DMS79 (cell line): Measurements from ENCODE around the gene UBAP2L.
"Not testable (repeated sequence)": the region's sequence is repeated elsewhere in the genome, so short reads cannot be mapped to it uniquely, and the experiment has no call there.

Source experiments
- DNase-seq: peaks from one replicate; lab custom pipeline; 2025; lab: John Stamatoyannopoulos, UW

The UBAP2L gene

DNA sequence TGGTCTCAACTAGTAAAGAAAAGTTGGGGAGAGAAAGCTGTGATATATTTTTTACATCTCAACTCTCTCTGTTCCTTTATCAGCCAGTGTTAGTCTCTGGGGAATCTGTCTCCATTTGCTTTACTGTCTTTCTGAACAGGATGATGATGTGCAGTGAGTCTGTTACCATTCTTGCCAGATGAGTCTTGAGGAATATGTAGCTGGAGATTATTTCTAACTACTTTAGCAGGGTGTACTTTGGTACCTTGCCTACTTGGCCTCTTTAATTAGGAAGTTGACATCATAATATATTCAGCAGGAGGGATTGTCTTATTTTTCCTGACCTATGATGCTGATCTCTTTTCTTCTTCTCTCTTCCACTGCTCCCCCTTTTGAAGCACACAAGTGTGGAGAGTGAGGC is 35.9 kb downstream of the UBAP2L start:
- DNase-seq = no peak

DNA sequence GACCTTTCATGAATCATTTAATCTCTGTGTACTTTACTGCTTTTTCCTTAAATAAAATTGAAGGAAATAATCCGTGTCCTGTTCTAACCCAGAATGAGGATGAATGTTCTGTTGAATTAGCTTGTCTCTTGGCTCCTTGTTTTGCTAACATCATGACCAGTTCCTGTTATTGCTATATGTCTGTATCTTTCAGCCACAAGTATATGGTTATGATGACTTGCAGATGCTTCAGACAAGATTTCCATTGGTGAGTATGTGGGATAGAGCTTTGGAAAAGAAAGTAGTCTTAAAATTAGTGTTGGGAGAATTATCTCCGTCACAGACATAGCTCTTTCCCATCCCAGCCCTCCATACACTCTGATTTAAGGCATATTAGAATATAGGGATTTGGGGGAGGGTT is 38.0 kb downstream of the UBAP2L start:
- no peak for DNase-seq

DNA sequence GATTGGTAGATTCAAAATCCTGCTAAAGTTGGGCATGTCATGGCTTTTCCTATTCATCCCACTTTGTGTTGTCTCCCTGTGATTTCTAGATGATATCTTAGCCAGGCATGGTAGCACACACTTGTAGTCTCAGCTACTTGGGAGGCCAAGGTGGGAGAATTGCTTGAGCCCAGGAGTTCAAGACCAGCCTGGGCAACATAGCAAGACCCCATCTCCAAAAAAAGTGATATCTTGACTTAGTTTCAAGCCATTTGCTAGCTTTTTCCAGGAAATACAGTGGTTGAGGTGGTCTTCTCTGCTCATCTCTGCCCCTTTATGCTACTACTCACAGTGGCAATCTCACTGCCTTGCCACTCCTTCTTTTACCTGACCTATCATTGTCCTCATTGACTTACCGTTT is 39.4 kb downstream of the UBAP2L start:
- DNase-seq = no peak

DNA sequence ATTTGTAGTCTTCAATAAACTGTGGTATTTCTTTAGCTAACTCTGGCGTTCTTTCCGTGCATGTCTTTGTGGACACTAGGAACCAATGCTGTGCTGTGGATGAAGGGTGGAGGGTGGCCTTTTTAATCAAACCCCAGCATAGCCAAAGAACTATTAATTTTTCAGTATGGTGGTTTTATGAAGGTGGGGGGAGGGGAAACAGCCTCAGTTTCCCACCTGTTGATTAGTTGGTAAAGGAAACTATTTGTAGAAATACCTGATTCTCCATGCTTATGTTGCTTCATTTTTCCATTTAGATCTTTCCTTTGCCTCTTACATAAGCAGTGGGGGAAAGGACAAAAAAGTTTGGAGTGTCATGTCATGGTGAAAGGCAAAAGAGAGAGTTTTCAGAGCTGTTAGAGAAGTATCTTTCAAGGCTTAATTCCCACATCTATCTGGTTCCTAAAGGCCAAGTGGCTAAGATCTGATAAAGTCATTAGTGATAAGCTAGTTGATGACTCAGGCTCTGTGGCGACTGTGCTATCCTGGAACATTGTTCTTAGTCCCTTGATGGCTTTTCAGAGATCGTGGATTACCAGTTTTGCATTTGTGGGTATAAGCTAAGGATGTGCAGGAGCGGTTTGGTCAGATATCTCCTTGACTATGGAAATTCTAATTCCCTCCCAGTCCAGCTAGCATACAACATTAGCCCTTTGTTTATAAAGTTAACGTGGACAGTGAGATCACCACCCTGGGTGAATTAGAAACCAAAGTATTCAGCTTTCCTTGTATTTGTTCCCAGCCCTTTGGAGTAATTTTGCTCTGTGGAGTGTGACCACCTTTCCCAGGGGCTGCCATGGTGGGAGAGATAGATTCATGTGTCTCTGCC is 42.9 kb downstream of the UBAP2L start:
- DNase-seq = no peak

DNA sequence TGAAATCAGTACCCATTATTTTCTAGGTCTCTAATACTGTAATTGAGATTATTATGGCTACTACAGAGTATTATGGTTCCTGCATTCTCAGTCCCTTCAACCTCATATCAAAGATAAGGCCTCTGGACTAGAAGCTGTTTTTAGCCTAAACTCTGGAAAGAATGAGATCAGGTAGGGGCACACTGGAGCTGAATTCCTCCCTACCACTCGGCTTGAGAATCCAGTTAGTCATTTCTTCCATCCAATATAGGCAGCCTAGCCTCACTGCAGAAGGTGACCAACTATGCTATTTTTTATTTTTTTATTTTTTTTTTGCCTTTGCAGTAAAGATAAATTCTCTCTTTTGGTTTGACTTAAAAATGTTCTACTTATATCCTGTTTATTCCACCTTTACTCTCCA is 43.7 kb downstream of the UBAP2L start:
- DNase-seq = no peak

DNA sequence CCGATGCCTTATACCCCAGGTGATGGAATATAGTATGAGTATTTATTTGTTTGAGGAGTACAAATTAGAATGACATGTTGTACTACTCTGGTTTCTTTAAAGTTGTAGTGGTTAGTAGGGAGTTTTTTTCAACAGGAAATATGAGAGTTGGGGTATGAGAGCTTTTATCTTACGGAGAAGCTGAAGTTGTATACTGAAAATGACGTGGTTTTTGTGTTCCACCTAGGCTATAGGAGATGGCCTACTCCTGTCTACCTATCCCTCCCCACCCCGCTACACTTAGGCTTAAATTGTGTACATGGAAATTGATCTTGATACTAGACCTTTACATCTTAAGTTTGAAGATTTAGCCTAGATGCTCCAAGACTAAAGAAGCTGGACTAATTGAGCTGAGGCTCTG is 44.8 kb downstream of the UBAP2L start:
- no peak for DNase-seq

DNA sequence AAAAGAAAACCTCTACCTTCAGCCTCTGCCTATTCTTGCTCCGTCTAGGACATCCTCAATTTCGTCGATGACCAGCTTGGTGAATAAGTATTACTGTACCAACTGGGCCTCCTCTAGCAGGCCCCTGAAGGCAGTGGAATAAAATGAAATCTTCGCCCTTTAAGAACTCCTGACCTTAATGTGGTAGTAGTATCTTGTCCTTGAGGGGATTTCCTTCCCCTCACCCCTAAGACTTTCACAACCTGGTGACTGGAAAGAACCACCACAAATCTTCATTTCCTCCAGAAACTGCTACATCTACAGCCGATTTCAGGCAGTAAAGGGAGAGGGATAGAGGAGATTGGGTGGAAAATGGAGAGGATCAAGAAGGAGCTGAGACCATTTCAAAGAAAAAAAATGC is 50.1 kb downstream of the UBAP2L start:
- no peak for DNase-seq

DNA sequence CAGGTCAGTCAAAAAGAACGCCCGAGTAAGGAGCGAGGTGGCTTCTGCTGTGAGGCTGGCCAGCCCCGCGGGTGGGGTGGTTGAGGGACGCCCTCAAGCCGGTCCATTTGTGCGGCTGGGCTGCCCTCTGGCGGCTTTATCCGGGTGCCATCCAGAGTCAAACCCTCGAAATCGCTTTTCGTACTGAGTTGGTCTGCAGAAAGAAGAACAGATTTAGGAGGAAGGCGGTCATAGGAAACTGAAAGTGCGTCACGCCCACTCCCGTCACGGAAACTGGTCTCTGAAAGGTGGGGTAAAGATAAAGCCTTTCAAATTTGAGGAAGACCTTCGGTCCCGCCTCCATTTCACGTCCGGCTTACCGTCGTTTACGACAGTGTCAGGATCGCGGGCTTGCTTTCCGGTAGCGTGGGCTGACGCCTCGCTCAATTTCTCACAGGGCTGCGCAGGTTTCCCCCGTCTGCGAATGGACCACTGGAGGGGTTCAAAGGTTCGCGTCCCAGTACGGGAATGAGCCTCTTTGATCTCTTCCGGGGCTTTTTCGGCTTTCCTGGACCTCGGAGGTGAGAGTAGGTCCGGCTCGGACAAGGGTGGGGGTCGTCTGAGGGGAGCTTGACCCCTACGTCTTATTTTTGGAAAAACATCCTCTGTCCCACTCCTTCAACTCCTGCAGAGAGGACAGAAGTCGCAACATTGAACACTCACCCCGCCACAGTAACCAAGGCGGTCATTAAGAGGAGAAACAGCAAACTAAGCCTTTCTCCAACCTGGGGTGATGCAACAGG is 51.7 kb downstream of the UBAP2L start, which contains the start of gene HAX1:
HAX1 (plus strand) TSS at position 413 of the 782 bp plus-strand sequence; CDS start at position 508, 95 bp downstream.
- peak; percentile 89 for DNase-seq

DNA sequence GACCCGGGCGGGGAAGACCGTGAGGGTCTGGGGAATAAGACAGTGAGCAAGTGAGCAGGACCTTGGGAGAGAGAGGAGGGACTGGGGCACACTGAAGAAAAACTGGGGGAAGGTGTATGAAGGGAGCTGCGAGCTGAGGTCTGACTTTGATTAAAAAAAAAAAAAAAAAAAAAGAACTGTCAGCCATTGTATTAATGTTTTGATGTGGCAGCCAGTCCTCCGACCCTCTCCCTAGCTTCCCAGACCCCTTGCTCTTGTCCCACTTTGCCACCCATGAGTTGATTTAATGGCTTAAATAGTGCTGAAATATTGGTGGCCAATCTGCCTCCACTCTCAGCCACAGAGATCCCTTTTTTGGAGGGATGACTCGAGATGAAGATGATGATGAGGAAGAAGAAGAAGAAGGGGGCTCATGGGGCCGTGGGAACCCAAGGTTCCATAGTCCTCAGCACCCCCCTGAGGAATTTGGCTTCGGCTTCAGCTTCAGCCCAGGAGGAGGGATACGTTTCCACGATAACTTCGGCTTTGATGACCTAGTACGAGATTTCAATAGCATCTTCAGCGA is 52.3 kb downstream of the UBAP2L start:
- DNase-seq = no peak

DNA sequence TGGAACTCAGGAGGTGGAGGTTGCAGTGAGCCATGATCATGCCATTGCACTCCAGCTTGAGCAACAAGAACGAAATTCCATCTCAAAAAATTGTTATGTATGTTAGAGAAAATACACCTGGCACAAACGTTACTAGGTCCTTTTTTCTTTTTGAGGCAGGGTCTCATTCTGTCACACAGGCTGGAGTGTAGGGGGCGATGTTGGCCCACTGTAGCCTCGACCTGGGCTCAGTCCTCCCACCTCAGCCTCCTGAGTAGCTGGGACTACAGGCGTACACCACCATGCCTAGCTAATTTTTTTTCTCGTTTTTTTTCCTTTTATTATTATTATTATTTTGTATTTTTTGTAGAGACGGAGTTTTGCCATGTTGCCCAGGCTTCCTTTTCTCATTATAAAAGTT is 56.0 kb downstream of the UBAP2L start:
- no peak for DNase-seq

DNA sequence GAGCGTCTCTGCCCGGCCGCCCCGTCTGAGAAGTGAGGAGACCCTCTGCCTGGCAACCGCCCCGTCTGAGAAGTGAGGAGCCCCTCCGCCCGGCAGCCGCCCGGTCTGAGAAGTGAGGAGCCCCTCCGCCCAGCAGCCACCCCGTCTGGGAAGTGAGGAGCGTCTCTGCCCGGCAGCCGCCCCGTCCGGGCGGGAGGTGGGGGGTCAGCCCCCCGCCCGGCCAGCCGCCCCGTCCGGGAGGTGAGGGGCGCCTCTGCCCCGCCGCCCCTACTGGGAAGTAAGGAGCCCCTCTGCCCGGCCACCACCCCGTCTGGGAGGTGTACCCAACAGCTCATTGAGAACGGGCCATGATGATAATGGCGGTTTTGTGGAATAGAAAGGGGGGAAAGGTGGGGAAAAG is 66.8 kb downstream of the UBAP2L start:
- not testable (repeated sequence) for DNase-seq

DNA sequence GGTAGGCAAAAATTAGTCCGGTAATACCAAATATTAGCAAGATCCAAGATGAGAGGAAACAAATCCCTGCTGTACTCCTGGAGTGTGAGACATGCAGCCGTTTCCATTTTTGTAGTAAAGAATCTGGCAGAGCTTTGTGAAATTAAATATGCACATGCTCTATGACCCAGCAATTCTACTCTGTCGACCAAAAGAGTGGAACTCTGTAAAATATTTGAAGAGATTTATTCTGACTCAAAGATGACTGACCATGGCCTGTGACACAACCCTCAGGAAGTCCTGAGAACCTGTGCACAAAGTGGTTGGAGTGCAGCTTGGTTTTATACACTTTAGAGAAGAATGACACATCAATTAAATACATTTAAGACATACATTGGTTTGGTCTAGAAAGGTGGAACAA is 67.9 kb downstream of the UBAP2L start:
- DNase-seq = no peak

DNA sequence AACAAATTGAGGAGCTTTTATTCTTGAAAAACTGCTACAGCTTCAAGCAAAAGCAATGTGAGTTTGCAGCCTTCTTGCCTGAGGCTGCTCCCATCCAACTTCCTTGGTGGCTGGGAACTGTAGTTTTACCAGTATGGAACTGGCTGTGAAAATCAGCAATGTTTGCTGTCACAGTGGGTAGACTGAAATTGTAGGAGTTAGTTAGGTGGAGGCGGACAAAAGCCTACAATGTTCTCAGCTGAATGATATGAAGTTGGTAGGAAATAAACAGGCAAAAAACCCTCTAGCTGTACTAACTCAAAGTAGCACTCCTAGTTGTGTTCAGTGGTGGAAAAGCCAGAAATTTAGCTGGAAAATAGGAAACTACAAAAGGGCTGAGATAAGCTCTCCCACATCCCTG is 70.2 kb downstream of the UBAP2L start:
- no peak for DNase-seq

DNA sequence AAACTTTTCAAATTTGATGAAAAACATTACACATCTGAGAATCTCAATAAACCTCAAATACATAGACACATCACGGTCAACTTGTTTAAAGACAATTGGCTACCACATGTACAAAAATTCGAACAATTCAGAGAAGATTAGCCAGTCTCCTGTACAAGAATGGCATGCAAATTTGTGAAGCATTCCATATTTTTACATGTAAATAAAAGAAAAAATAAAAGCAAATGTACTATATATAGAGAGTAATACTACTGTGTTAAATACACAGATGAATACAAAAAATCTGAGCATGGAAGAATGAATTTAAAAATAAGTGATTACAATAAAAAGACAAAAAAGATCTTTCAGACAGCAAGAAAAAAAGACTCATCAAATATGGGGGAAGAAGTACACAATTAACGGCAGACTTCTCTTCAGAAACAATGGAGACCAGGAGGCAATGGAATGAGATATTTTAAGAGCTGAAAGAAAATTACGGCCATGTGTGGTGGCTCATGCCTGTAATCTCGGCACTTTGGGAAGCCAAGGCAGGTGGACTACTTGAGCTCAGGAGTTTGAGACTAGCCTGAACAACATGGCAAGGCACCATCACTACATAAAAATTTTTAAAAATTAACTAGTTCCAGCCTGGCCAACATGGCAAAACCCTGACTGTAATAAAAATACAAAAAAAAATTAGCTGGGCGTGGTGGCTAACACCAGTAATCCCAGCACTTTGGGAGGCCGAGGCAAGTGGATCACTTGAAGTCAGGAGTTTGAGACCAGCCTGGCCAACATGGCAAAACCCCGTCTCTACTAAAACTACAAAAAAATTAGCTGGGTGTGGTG is 74.9 kb downstream of the UBAP2L start:
- DNase-seq = no peak

DNA sequence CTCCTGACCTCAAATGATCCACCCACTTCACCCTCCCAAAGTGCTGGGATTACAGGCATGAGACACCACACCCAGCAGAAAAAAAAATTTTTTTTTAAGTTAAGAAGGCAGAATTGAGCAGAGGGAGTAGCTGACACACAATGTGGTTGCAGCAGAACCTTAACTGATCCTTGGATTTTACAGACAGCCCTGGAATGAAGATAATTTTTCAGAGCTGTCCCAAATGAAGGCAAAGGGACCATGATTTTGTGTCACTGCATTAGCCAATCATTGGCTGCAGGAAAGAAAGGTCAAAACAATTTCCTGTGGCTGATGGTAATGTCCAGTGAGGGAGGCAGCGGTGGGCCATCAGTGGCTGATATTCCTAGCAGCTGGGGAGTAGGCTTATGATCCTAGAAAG is 80.8 kb downstream of the UBAP2L start:
- no peak for DNase-seq

DNA sequence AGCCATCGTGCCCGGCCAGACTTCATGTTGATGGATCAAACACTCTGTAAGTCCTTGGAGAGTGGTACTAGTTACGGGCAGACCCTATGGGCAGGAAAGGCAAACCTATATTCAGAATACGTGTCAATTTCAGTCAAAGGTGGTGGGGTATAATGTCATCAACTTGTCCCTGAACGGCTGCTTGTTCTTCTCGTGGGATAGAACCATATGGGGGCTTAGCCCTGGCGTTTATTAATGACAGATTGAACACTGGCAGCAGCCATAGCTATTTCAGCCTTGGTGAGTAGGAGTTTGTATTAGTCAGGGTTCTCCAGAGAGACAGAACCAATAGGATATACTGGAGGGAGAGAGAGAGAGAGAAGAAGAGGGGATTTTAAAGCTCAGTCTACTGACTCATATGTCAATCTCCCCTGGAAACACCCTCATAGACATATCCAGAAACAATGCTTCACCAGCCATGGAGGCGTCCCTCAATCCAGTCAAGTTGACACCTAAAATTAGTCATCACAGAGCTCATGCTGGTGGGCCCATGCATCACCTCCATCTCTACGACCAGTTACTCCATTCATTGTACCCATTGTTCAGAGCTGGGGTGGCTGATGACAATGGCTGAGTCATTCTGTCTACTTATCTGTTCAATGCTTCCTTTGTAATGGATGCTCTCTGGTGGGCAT is 84.0 kb downstream of the UBAP2L start:
- DNase-seq = no peak

DNA sequence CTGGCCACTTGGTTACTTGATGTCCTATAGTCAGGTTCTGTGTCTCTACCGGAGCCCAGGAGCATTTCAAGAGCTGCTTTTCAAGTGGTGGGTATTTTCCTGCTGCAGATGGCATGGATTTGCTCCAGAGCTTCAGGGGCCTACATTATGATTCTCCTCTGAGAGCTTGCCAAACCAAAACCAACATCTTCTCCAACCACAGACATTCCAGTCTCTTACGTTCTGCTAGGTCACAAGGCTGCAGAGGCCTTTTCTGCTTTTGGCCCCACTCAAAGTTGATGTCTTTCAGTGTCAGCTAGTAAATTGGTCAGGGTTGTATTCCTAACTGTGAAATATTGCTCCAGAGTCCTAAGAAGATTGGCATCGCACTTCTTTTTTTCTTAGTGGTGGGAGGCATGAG is 85.4 kb downstream of the UBAP2L start:
- no peak for DNase-seq

DNA sequence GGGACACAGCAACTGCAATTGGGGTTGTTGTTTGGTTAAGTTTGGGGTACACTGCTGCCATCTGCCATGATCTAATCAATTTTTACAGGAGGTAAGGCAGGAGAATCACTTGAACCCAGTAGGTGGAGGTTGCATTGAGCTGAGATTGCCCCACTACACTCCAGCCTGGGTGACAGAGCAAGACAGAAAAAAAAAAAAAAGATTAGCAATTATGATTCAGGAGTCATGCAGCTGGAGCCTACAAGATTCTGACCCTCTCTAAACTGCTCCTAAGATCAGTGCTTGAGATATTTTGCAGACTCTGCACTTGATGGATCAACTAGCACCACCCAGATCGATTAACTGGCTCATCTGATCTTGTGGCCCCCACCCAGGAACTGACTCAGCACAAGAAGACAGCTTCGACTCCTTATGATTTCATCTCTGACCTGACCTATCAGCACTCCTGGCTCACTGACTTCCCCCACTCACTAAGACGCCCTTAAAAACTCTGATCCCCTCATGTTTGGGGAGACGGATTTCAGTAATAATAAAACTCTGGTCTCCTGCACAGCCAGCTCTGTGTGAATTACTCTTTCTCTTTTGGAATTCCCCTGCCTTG is 87.0 kb downstream of the UBAP2L start:
- not testable (repeated sequence) for DNase-seq

DNA sequence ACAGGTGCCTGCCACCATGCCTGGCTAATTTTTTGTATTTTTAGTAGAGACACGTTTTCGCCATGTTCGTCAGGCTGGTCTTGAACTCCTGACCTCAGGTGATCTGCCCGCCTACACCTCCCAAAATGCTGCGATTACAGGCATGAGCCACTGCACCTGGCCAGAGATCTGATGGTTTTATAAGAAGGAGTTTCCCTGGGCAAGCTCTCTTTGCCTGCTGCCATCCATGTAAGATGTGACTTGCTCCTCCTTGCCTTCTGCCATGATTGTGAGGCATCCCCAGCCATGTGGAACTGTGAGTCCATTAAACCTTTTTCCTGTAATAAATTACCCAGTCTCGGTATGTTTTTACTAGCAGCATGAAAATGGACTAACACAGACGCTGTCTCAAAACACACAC is 88.4 kb downstream of the UBAP2L start:
- not testable (repeated sequence) for DNase-seq

DNA sequence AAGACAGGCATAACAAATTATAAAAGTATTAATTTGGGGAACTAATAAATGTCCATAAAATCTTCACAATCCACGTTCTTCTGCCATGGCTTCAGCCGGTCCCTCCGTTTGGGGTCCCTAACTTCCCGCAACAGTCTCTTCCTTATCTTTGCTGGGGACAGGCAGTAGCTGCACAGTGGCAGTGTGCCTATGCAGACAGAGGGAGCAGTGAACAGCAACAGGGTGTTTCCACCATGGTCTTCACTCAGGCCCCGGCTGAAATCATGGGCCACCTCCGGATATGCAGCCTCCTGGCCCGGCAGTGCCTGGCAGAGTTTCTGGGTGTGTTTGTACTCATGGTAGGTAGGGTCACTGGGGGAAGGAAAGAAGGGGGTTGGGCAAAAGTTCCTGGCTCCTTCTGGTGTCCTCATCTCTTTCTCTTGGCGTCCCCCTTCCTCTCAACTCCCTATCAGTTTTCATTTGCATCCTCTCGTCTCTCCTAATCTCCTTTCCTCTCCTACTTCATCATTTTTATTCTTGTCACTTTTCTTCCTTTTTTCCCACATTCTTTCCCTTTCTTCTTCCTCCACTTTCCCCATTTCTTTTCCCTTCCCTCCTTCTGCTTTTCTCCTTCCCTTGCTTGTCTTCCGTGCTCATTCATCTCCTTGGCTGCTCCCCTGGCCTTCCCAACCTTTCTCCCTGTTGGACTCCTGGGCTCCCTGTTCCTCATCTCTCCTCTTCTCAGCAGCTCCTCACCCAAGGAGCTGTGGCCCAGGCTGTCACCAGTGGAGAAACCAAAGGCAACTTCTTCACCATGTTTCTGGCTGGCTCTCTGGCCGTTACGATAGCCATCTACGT is 91.7 kb downstream of the UBAP2L start:
- DNase-seq = not testable (repeated sequence)
